ENCODE results near the gene TSC22D2. TPM values are rescaled to one million over a fixed set of nuclear protein-coding genes. Genes with fewer than 3 reads are reported as not detected.

Gene TSC22D2
- total RNA-seq, 1 experiment from 2014 or later: 43.1 TPM

- no peak for ATAC-seq
- BruUV-seq (replicated peaks): no TSS peak
- no peaks in the 10 kb centered on the region for H3K36me3 ChIP-seq (ENCODE audit: control insufficient read depth, insufficient read depth, low read length)
- ChIA-PET POLR2A (no interaction called here), CTCF (no interaction called here)
- H3K9me3 ChIP-seq (ENCODE audit: control insufficient read depth, insufficient read depth, low read depth, low read length): no peaks in the 10 kb centered on the region
- H3K27ac ChIP-seq (ENCODE audit: low read length): 0 out of 2 replicates have a peak overlapping the region, but pooled peaks have one; percentile 14
- in situ Hi-C loops (cut with HindIII; ENCODE audit: low pct_unique_long_range_greater_than_20kb, low sequenced_read_pairs): no loop called here
- peaks cover 6% of the 10 kb centered on the region for H3K4me1 ChIP-seq (ENCODE audit: control insufficient read depth, insufficient read depth, low read length)
- intact Hi-C loops (cut with micrococcal nuclease; ENCODE audit: unreplicated experiment): no loop called here
- H3K27me3 ChIP-seq (ENCODE audit: control insufficient read depth, insufficient read depth, low read length): no peaks in the 10 kb centered on the region
- TF ChIP-seq TCF7L2 (IDR thresholded peaks at IDR 0.05; ENCODE audit: low read depth, low read length) (no peak), POLR2AphosphoS5 (IDR thresholded peaks at IDR 0.05; ENCODE audit: low read depth, low read length) (no peak), CTCF (IDR thresholded peaks at IDR 0.05) (no peak), SIN3A (IDR thresholded peaks at IDR 0.05; ENCODE audit: borderline replicate concordance, insufficient read depth, low read depth, low read length) (no peak)
- TF ChIP-seq, protein P1, sequence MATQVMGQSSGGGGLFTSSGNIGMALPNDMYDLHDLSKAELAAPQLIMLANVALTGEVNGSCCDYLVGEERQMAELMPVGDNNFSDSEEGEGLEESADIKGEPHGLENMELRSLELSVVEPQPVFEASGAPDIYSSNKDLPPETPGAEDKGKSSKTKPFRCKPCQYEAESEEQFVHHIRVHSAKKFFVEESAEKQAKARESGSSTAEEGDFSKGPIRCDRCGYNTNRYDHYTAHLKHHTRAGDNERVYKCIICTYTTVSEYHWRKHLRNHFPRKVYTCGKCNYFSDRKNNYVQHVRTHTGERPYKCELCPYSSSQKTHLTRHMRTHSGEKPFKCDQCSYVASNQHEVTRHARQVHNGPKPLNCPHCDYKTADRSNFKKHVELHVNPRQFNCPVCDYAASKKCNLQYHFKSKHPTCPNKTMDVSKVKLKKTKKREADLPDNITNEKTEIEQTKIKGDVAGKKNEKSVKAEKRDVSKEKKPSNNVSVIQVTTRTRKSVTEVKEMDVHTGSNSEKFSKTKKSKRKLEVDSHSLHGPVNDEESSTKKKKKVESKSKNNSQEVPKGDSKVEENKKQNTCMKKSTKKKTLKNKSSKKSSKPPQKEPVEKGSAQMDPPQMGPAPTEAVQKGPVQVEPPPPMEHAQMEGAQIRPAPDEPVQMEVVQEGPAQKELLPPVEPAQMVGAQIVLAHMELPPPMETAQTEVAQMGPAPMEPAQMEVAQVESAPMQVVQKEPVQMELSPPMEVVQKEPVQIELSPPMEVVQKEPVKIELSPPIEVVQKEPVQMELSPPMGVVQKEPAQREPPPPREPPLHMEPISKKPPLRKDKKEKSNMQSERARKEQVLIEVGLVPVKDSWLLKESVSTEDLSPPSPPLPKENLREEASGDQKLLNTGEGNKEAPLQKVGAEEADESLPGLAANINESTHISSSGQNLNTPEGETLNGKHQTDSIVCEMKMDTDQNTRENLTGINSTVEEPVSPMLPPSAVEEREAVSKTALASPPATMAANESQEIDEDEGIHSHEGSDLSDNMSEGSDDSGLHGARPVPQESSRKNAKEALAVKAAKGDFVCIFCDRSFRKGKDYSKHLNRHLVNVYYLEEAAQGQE (IDR thresholded peaks at IDR 0.05; ENCODE audit: insufficient read depth in 1 of 2, low read depth in 2 of 2, low read length in 1 of 2): no peak
- no peak for DNase-seq (ENCODE audit: low read depth, low spot score)
- H3K4me3 ChIP-seq (ENCODE audit: low read depth in 2 of 2, low read length in 2 of 2): no peak overlapping the region
Measured at GRCh38 chr3:150390087-150390486, 18.0 kb upstream of the TSC22D2 start.

DNA sequence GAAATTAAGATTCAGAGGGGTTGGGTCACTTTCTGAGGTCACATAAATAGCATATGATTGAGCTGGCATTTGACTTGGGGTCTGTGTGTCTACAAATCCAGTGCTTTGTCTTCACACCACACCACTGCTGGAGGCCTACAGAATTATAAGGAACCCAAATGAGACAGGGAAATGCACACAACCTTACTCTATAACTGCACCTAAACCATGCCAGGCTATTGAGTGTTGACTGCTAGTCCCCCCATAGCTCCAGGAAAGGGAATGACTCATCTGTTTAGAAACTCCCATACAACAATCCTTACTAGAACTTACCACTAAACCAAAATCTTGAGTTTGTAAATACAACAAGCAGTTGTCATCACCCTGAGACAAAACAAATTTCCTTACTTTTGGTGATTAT lies 16.9 kb upstream of the TSC22D2 start:
- ChIA-PET POLR2A (no interaction called here), CTCF (no interaction called here)
- no peaks in the 10 kb centered on the region; the same call in 1 of the 2 replicates for H3K4me1 ChIP-seq (ENCODE audit: control insufficient read depth, insufficient read depth, low read length)
- in situ Hi-C loops (cut with HindIII; ENCODE audit: low pct_unique_long_range_greater_than_20kb, low sequenced_read_pairs) (no loop called here), intact Hi-C loops (cut with micrococcal nuclease; ENCODE audit: unreplicated experiment) (no loop called here)
- H3K36me3 ChIP-seq (ENCODE audit: control insufficient read depth, insufficient read depth, low read length): no peaks in the 10 kb centered on the region
- no peak for TF ChIP-seq TCF7L2 (IDR thresholded peaks at IDR 0.05; ENCODE audit: low read depth, low read length)
- TF ChIP-seq, protein P1 (IDR thresholded peaks at IDR 0.05; ENCODE audit: insufficient read depth in 1 of 2, low read depth in 2 of 2, low read length in 1 of 2): no peak
- no peak for TF ChIP-seq CTCF (IDR thresholded peaks at IDR 0.05)
- TF ChIP-seq SIN3A (IDR thresholded peaks at IDR 0.05; ENCODE audit: borderline replicate concordance, insufficient read depth, low read depth, low read length): no peak
- TF ChIP-seq POLR2AphosphoS5 (IDR thresholded peaks at IDR 0.05; ENCODE audit: low read depth, low read length): no peak
- no peak overlapping the region for H3K4me3 ChIP-seq (ENCODE audit: low read depth in 2 of 2, low read length in 2 of 2)
- BruUV-seq (replicated peaks): no TSS peak
- peak; percentile 71 for ATAC-seq
- H3K27ac ChIP-seq (ENCODE audit: low read length): no peak overlapping the region
- no peaks in the 10 kb centered on the region for H3K27me3 ChIP-seq (ENCODE audit: control insufficient read depth, insufficient read depth, low read length)
- H3K9me3 ChIP-seq (ENCODE audit: control insufficient read depth, insufficient read depth, low read depth, low read length): no peaks in the 10 kb centered on the region
- DNase-seq (ENCODE audit: low read depth, low spot score): no peak
